ENCODE data around the gene DAZL.

DAZL gene

DNA sequence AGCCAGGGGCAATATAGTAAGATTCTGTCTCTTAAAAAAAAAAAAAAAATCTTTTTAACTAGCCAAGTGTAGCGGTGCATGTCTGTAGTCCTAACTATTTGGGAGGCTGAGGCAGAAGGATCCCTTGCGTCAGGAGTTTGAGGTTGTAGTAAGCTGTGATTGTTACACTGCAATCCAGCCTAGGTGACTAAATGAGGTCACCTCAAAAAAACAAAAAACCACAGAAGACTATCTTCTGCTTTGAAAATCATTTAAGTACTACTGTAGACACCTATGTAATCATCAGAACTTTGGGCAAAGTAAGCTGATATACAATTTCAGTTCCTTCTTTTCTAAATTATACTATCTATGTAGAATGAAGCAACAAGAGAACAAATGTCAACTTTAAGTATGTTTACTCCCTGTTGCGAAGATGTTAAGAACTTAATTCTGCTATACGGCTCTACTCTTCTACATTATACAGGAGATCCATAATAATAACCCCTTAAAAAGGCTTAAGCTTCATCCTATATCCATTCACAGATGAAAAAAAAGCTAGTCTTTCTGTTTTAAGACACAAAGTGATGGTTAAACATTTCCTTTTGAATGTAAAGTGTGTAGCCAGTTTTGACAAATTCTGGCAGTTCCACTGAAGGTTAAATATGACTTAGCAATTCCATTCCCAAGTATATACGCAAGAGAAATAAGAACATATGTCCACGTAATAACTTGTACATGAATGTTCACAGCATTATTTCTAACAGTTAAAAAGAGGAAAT lies 15.2 kb downstream of the DAZL start:
- no peak for DNase-seq

DNA sequence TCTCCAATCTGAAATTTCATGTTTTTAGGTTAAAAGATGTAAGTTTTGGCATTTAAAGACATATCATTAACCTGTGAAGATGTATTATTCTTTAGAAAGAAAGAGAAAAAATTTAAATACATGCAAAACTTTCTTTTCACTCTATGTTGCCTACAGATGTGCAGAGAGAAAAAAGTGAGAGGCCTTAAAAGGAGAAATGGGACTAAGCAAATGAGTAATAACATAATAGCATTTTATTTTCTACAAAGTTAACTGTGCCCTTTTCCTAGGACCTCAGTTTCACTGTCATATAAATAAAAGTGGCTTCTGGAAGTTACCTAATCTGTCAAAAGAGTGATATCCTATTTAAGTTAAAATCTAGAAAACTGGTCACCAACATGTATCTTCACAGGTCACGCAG lies 16.1 kb downstream of the DAZL start:
- DNase-seq = no peak

DNA sequence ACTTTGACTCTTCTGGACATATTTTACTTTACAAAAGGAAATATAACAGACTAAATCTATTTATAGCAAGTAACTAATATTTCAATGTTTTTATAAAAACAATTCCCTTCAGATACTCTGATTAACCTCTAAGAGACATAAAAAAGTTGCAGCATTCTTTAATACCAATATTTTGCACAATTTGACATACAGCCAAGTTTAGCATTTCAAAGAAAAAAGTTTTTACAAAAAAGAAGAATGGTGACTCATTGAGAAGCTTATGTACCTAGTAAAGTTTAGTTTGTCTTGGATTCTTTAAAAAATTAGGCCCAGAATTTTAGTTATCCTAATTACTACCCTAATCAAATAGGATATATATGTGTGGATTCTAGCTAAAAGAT lies 17.6 kb downstream of the DAZL start:
- no peak for DNase-seq

DNA sequence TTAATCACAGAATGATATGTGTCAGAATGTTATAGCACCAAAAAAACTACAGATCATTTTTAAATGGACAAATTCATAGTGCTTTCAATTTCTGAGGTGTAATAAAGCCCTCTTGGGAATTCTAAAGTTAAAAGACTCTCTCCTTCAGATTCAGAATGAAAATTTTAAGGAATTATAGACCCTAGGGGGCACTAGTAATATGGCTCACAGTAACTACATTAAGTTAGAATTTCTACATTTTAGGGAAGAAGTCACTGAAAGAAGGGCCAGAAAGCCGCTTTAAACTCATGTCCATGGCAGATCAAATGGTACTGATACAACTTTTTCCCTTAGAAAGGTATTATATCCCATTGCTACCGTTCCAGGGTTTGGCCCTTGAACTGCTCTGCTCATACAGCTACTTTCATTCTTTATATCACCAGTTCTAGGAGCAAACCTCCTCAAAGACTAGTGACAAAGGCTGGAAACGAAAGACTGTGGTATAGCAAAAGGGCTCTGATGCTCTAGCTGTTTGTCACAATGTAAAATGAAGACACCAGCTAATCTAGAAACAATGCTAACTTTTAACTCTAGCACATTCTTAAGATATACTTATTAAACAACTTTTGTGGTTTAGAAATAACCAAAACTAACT lies 18.1 kb downstream of the DAZL start:
- no peak for DNase-seq

DNA sequence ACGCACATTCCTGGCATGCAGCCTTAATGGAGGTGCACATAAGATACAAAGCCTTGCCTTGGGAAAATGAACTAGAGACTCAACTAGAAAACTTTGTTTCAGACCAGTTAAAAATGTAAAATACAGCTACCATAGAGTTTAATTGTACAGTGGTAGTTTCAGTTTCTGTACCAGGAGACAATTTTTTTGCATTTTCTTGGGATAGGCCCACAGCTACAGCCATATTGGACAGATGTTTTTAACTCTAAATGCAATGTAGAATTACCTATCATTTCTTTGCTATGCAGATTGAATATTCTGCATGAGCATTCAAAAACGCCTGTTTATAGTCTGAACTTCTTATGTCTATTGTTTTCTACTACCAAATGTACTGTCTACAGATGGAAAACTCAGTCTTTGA lies 20.3 kb downstream of the DAZL start:
- DNase-seq = no peak

DNA sequence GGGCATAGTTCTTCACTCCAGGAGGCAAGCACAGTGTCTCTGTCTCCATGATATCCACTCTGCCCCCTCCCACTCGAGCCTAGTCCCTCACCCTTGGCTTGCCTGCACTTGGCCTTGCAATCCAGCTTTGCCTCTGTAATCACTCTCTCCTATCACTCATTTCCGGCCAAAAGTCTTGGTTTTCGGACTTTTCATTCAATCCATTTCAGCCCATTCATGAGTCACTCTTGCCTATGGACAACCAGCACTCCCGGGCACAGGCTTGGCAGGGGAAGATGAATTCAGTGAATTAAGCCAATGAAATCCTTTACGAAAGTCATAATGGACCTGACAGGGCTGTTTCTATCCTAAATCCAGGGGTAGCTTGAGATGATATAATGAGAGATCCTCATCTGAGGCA lies 21.7 kb downstream of the DAZL start:
- no peak for DNase-seq

DNA sequence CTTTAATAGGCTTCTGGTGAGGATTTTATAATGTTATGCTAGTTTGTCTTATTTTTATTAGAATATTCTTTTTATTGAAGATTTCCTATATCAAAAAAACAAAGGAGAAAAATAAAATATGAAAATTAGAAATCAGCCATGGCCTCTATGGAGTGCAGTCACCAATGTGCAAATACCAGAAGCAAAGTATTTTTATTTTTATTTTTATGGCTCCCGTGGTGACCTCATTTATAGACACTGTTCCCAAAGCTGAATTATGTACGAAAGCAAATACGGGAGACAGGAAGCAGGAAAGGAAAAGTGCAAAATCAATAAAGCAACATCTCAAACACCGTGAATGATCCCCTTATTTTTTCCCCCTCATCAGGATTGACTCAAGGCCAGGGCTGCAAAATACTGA lies 35.1 kb downstream of the DAZL start:
- no peak for DNase-seq

DNA sequence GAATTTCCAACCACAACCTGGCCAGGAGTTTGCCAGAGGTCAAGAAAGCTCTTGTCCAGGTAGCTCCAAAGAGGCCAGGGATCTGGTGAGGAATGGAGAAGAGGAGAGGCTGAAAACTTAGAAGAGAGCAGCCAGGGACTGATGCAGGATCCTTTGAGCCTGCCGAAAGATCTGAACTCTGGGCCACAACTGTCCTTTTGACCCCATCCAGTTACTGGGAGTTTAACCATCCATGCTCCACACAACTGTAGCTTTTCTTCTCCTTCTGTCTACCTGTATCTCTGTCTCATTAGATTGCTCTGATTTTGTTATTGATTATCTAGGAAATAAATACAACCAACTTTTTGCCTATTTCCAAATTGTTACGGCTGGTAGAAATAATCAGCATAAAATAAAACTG lies 36.7 kb downstream of the DAZL start:
- no peak for DNase-seq

DNA sequence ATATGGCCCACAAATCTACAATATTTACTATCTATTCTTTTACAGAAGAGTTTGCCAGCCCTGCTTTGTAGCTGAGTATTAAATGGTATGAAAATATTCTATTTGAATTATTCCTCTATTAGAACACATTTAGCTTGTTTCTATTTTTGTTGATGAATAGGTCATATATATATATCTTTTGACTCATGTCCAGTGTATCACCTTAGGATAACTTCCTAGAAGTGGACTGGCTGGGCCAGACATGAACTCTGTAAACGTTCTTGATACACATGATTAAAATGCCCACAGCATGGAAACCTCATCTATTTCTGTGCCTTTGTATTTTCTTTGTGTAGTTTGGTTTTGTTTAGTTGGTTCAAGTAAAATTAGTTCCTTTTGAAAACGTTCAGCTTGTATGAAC lies 37.1 kb downstream of the DAZL start:
- no peak for DNase-seq

DNA sequence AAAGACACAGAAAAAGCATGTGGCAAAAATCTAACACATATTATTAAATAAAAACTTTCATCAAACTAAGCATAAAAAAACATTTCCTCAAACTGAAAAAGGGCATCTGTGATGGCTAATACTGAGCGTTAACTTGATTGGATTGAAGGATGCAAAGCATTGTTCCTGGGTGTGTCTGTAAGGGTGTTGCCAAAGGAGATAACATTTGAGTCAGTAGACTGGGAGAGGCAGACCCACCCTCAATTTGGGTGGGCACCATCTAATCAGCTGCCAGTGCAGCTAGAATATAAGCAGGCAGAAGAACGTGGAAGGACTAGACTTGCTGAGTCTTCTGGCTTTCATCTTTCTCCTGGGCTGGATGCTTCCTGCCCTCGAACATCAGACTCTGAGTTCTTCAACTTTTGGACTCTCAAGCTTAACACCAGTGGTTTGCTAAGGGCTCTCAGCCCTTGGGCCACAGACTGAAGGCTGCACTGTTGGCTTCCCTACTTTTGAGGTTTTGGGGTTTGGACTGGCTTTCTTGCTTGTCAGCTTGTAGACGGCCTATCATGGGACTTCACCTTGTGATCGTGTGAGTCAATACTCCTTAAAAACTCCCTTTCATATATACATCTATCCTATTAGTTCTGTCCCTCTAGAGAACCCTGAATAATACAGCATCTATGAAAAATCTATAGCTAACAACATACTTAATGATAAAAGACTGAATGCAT lies 45.4 kb downstream of the DAZL start:
- DNase-seq = no peak

DNA sequence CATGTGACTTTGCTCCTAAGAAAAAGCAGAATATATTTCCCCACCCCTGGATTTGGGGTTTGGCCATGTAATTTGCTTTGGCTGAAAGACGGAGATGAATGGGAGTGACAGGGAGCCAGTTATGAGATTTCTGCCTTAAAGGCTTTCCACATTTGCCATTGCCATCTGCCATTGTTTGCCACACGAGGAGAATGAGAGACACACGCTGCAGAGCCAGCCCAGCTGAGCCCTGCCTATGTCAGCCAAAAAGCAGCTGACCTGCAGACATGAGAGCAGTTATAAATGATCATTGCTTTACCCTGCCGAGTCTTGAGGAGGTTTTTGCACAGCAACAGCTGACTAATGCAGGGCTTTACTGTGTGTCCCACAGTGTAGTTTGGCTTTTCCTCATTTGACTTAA lies 51.1 kb downstream of the DAZL start:
- no peak for DNase-seq

DNA sequence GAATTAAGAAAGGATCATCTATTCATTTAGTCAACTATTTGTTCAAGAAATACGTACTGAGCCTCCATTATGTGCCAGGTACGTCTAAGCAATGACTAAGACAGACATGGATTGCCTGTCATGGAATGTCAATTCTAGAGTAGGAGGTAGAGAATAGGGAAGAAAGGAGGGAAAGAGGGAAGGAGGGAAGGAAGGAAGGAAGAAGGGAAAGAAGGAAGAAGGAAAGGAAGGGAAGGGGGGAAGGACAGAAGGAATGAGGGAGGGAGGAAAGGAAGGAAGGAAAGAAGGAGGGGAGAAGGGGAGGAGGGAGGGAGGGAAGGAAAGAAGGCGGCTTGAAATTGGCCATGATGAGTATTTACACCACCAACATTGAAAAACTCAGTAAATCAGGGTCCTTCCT lies 52.5 kb downstream of the DAZL start:
- DNase-seq = no peak

DNA sequence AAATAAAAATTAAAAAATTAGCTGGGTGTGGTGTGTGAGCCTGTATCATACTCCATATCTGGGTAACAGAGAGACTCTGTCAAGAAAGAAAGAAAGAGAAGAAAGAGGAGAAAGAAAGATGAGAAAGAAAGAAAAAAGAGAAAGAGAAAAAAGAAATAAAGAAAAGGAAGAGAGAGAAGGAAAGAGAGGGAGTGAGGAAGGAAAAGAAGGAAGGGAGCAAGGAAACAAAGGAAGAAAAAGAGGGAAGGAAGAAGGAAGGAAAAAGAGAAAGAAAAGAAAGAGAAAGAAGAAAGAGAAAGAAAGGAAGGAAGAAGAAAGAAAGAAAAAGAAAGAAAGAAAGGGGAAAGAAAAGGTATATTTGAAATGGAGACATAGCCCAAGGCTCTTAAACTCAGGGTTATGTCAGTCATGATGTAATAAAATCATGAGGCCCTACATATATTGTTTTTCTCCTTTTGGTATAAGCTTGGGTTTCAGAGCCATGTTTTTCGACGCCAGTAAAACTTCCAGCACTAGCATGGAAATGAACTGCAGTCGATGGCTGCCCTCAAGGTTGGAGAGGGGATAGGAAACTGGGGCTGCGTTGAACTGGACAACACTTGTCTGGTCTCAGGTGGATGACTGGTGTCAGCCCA lies 53.8 kb downstream of the DAZL start:
- no peak for DNase-seq

DNA sequence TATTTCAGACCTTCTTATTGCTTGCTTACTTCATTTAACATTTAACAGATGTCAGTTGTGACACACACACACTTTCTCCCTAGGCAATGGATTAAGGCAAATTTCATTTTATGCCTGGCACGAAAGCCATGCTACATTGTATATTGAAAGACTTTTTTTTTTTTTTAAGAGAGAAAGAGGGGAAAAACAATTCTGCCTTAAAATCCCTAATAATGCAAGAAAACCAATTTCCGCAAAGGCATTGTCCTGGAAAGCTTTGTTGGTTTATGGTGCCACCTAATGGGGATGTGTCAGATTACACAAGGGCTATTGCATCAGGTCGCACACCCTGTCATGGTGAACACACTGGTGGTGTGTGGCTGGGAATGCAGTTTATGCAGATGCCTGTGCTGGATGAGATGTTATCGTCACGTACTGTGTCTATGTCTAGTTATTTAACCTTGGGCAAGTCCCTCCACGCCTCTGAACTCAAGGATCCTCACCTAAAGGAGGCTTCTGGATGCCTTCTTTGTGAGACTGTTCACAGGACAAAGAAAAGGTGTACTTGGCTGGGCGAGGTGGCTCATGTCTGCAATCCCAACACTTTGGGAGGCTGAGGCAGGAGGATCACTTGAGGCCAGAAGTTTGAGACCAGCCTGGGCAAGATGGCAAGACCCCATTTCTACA lies 54.4 kb downstream of the DAZL start:
- DNase-seq = peak; percentile 69

DNA sequence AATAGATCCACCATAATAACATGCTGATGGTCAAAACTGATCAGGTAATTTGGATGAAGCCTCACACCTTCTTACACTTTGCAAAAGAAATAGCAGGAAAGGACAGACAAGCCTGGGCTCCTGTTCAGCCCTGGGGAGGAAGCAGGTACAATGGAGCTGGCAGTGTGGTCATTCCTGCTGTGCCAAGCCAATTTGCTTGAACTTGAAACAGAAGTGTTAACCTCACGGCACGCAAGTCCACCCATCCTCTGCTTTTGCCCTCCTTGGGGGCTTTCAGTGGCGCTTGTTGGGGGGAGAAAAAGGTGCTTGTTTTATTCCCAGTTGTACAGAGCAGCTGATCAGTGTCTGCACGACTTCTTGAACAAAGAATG lies 54.9 kb downstream of the DAZL start:
- no peak for DNase-seq

DNA sequence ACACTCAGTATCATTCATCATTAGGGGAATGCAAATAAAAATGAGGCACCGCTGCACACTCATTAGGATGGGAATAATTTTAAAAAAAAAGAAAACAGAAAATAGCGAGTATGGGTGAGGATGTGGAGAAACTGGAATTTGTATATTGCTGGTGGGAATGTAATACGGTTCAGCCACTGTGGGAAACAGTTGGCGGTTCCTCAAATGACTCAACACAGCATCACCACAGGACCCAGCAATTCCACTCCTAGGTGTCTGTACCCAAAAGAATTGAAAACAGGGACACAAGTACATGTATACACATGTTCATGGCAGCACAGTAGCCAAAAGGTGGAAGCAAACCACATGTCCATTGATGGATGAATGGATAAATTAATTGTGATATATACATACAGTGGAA lies 56.5 kb downstream of the DAZL start:
- no peak for DNase-seq

DNA sequence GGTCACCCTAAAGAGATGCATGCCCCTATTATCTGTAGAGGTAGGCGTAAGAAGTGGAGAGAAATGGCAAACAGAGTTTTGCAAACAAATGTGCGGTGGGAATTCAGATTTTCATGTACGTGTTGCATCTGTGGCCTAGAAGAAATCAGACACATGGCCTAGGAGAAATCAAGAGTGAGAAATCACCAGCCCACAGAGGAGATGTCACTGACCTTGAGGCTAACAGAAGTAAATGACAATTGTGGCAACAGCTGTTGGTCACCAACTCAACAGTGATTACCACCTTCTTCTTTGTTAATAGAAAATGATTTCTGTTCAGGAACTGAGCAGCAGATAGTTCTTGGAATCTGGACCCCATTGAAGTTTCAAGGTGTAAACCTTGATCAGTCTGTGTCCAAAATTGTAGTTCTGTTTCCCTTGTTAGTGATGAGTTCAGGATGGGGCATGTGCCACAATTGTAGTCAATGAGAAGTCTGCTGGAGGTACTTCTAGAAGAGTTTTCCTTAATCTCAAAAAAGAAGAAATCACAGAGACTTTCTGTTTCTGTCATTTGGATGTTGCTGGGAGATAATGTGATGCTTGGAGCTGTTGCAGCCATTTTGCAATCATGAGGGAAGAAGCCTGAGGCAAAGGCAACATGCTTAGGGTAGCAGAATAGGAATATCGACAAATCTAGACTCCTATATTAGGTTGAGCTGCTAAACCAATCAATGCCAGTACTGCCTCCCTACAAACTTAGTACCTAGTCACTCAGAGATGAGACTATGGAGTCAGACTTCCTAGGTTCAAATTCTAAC lies 57.5 kb downstream of the DAZL start:
- no peak for DNase-seq

DNA sequence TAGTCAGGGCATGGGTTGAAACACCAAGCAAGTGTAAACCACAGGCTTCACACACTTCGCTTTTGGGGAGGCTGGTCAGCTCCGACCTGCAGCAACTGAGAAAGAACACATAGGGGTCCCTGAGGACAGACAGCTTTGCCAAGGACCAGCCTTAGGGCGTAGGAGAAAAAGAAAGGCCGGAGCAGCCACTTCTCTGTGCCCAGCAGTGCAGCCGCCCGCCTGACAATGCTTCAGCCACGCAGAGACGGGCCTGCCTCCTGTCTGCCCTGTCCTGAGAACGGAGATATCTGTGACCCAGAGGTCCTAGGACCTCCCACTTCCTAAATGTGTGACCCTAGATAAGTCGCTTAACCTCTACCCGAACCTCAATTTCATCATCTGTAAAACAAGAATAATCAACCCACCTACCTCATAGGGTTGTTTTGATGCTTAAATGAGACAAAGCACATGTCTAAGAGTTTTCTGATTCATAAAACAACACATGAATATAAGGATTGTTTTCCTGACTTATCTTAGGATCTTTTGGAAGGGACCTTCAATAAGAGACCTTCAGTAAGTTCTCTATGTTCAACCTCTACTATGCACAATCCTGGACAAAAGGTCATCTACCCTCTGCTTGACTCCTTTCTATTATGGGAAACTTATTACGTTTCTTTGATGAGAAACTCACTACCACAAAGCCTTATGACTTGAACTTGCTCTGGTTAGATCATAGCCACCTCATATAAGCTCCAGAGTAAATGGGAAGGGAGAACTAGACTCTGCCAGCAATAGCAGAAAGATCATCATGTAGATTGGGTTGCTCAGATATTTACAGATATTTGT lies 58.8 kb downstream of the DAZL start:
- no peak for DNase-seq

DNA sequence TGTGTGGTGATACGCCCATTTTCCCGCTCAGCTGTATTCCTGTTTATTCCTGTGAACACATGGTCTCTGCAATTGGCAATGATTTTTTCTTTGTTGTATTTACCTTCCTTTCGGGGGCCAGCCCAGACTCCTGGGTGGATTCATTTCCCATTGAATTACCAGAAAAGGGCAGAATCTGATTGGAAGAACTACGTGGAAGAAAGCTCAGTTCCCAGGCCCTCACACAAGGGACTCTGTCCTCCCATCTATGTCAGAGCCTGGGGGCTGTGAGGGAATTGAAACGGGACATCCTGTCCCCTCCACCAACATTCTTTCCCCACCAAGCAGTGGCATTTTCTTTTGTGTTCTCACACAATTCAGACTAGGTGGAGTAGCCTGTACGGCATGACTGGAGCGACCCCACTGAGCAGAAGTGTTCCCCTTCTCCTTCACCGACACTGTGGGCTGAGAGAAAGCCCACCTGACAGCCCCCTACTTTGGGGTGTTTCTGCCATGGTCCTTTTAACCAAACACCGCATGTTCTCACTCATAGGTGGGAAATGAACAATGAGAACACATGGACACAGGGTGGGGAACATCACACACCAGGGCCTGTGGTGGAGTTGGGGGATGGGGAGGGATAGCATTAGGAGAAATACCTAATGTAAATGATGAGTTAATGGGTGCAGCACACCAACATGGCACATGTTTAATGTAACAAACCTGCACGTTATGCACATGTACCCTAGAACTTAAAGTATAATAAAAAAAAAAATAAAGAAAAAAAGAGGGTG lies 59.6 kb downstream of the DAZL start:
- no peak for DNase-seq

DNA sequence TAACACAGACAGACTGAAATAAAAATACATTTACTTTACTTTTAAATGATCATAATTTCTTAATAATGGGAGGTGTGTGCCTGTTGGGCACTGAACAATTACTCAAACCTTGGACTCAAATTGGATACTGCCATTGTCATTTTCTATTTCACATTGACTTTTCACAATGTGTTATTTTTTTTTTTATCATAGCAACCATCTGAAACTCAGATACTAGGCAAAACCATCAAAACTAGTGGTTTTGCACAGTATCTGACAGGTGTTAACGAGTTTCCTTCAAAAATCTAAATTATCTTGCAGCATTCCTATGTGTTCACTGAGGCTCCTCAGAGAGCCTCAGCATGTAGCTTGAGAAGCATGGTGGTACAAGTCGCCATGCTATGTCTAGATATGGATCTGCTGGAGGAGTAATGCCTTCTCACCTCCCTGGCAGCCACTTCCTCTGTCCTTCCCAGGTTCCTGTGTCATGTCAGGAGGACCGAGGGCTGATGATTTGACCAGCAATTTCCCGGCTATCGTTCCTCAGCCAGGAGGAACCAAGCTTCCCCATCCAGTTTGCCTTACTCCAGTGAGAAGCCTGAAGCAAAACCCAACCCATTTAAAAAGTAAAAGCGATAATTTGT lies 61.9 kb downstream of the DAZL start:
- DNase-seq = no peak

All from activated CD8-positive, alpha-beta memory T cell treated with anti-CD3 and anti-CD28 coated beads, Interleukin-2, amount 50 U/mL, for 4 hours (primary cell).